Endothelial cell of umbilical vein (primary cell): ENCODE measurements around the gene EHD1. TPM values are rescaled to one million over a fixed set of nuclear protein-coding genes. Genes with fewer than 3 reads are reported as not detected.

Source experiments
- BruUV-seq: library from RNA; stranded (reverse); fragments of 400-500 nt; replicated peaks from 2 replicates; lab custom pipeline; 2021; lab: Mats Ljungman, UMichigan
- CTCF ChIA-PET: fragments of 300-600, 350-600 bp; sonication (Branson Sonifier 250); formaldehyde crosslinking; loops from one replicate; lab custom pipeline; 2021; ENCODE audit warnings: antibody characterized with exemption, inconsistent platforms; lab: Charles Lee
- POLR2A ChIA-PET: fragments of 300-600, 350-600 bp; sonication (Branson Sonifier 250); formaldehyde crosslinking; loops from one replicate; lab custom pipeline; 2021; ENCODE audit warnings: antibody characterized with exemption, inconsistent platforms; lab: Charles Lee
- DNase-seq: peaks from one replicate; pipeline ENCODE4 v3.0.0-alpha.2; 2011; ENCODE audit warnings: low read depth, low spot score
- FAIRE-seq: peaks from 2 replicates; lab custom pipeline; 2011; peaks lifted over from hg19 to GRCh38; lab: Jason Lieb, UNC
- H2AFZ ChIP-seq: 2 replicates; pipeline ENCODE4 v1.6.0; 2012; ENCODE audit warnings: low read depth, low read length, control low read depth, inconsistent platforms
- H3K27ac ChIP-seq: 2 replicates; pipeline ENCODE4 v1.5.1; 2011; ENCODE audit warnings: low read depth, mild to moderate bottlenecking, control low read depth, low read length, moderate library complexity; ENCODE audit not compliant: insufficient read depth
- H3K27me3 ChIP-seq, 2 experiments: 2 replicates each; pipeline versions ENCODE4 v1.6.0 to v1.6.1; 2011; ENCODE audit warnings: low read length in 2 of 2, mixed read lengths in 1 of 2; ENCODE audit not compliant: control insufficient read depth in 2 of 2, insufficient read depth in 2 of 2
- H3K36me3 ChIP-seq, 2 experiments: 2 replicates in 1 of 2; 3 replicates in 1 of 2; pipeline ENCODE4 v1.5.1; 2011; ENCODE audit warnings: low read length in 2 of 2, mild to moderate bottlenecking in 1 of 2, moderate library complexity in 1 of 2; ENCODE audit not compliant: control insufficient read depth in 2 of 2, insufficient read depth in 2 of 2; ENCODE audit errors: extremely low read depth in 1 of 2
- H3K4me1 ChIP-seq: 3 replicates; pipeline ENCODE4 v1.5.1; 2011; ENCODE audit warnings: mild to moderate bottlenecking, low read length; ENCODE audit not compliant: control insufficient read depth, insufficient read depth; ENCODE audit errors: extremely low read depth
- H3K4me2 ChIP-seq: 2 replicates; pipeline ENCODE4 v1.6.1; 2011; ENCODE audit warnings: low read length, control low read depth, mixed read lengths; ENCODE audit not compliant: insufficient read depth
- H3K4me3 ChIP-seq, 3 experiments: fragments of 200-600 bp in 1 of 3; sonication (generic), shearing (Covaris generic) in 1 of 3; replicated peaks in 1 of 3; 2 replicates each; pipeline ENCODE4 v1.5.1; 2011 to 2016; ENCODE audit warnings: control low read depth in 3 of 3, low read length in 3 of 3, mild to moderate bottlenecking in 2 of 3, inconsistent platforms in 1 of 3, low read depth in 1 of 3, moderate library complexity in 1 of 3; ENCODE audit not compliant: insufficient read depth in 1 of 3
- H3K79me2 ChIP-seq: 2 replicates; pipeline ENCODE4 v1.6.0; 2012; ENCODE audit warnings: low read length, inconsistent platforms; ENCODE audit not compliant: control insufficient read depth, insufficient read depth
- H3K9ac ChIP-seq: replicated peaks from 2 replicates; pipeline ENCODE3; 2011; ENCODE audit warnings: low read length, control low read depth; ENCODE audit not compliant: insufficient read depth; ENCODE audit errors: extremely low read depth
- H3K9me1 ChIP-seq: replicated peaks from 3 replicates; pipeline ENCODE4 v1.6.0; 2011; ENCODE audit warnings: mild to moderate bottlenecking, low read length; ENCODE audit not compliant: control insufficient read depth, insufficient read depth; ENCODE audit errors: extremely low read depth
- H3K9me3 ChIP-seq: replicated peaks from 2 replicates; pipeline ENCODE4 v1.5.1; 2012; ENCODE audit warnings: low read length, inconsistent platforms; ENCODE audit not compliant: control insufficient read depth, insufficient read depth
- H4K20me1 ChIP-seq: replicated peaks from 2 replicates; pipeline ENCODE3; 2011; ENCODE audit warnings: mild to moderate bottlenecking, low read length; ENCODE audit not compliant: control insufficient read depth, insufficient read depth; ENCODE audit errors: extremely low read depth
- EZH2 ChIP-seq: IDR thresholded peaks from 2 replicates; pipeline ENCODE4 v1.6.1; 2012; ENCODE audit warnings: borderline replicate concordance, low read depth, mild to moderate bottlenecking, moderate library complexity, low read length, inconsistent platforms; ENCODE audit not compliant: severe bottlenecking
- FOS ChIP-seq: IDR thresholded peaks from 2 replicates; pipeline ENCODE4 v1.6.1; 2011; ENCODE audit warnings: mild to moderate bottlenecking, low read length, moderate library complexity, borderline replicate concordance; ENCODE audit not compliant: insufficient read depth
- GATA2 ChIP-seq: IDR thresholded peaks from 2 replicates; pipeline ENCODE4 v1.7.0; 2011; ENCODE audit warnings: low read depth, mild to moderate bottlenecking, moderate library complexity, mixed read lengths, low read length; ENCODE audit not compliant: insufficient read length, insufficient read depth
- JUN ChIP-seq: IDR thresholded peaks from 2 replicates; pipeline ENCODE4 v1.6.1; 2011; ENCODE audit warnings: borderline replicate concordance, low read depth; ENCODE audit not compliant: insufficient read length, insufficient read depth
- MYC ChIP-seq: IDR thresholded peaks from one replicate; pipeline ENCODE4 v1.6.1; 2011; ENCODE audit warnings: mild to moderate bottlenecking, low read depth, low read length
- POLR2A ChIP-seq: IDR thresholded peaks from 2 replicates; pipeline ENCODE4 v1.6.1; 2012; ENCODE audit warnings: low read depth, mild to moderate bottlenecking, control low read depth, low read length
- POLR2AphosphoS5 ChIP-seq: IDR thresholded peaks from 2 replicates; pipeline ENCODE4 v1.6.1; 2012; ENCODE audit warnings: low read depth, mild to moderate bottlenecking, control low read depth, low read length, moderate library complexity; ENCODE audit not compliant: insufficient read depth
- dilution Hi-C: fragments of 300-500 bp; cut with MboI; formaldehyde crosslinking; loops from one replicate; pipeline ENCODE4 v1.15.0; 2019; ENCODE audit warnings: low sequenced_read_pairs; ENCODE audit not compliant: extremely low pct_ligation_motif_present
- intact Hi-C: fragments of 100-400 bp; cut with micrococcal nuclease; formaldehyde crosslinking; loops from one replicate; pipeline ENCODE4 v1.10.0; 2022
- polyA plus RNA-seq, 4 experiments: library from polyadenylated mRNA; depleted of rRNA in 3 of 4; stranded (reverse) in 3 of 4; unstranded in 1 of 4; fragments of >200 nt; gene quantifications; 2 replicates each; pipeline versions ENCODE4 v1.2.1 to v1.2.3, GENCODE V29; 2011 to 2012; ENCODE audit warnings: missing spikeins in 1 of 4
- total RNA-seq: library from RNA; stranded (reverse); gene quantifications from 2 replicates; pipeline ENCODE4 v1.2.3, GENCODE V29; 2021
- TF ChIP-seq, protein P1 (sequence below): IDR thresholded peaks from 2 replicates; pipeline ENCODE4 v1.6.1; 2011; ENCODE audit not compliant: insufficient read depth, insufficient read length
- TF ChIP-seq, protein P2 (sequence below), 2 donors: IDR thresholded peaks; 1 replicate in 1 of 2; 2 replicates in 1 of 2; pipeline ENCODE4 v1.5.1; 2011; ENCODE audit warnings: low read length in 2 of 2, mild to moderate bottlenecking in 2 of 2, moderate library complexity in 2 of 2, control low read depth in 1 of 2, inconsistent platforms in 1 of 2, low read depth in 1 of 2; ENCODE audit not compliant: insufficient read depth in 1 of 2; ENCODE audit errors: extremely low read depth in 1 of 2

Gene EHD1
- total and polyA plus RNA-seq, 2 donors (not counting 3 experiments of a cell fraction or from before 2014, with no cell fraction given) = 109 to 136 TPM

DNA sequence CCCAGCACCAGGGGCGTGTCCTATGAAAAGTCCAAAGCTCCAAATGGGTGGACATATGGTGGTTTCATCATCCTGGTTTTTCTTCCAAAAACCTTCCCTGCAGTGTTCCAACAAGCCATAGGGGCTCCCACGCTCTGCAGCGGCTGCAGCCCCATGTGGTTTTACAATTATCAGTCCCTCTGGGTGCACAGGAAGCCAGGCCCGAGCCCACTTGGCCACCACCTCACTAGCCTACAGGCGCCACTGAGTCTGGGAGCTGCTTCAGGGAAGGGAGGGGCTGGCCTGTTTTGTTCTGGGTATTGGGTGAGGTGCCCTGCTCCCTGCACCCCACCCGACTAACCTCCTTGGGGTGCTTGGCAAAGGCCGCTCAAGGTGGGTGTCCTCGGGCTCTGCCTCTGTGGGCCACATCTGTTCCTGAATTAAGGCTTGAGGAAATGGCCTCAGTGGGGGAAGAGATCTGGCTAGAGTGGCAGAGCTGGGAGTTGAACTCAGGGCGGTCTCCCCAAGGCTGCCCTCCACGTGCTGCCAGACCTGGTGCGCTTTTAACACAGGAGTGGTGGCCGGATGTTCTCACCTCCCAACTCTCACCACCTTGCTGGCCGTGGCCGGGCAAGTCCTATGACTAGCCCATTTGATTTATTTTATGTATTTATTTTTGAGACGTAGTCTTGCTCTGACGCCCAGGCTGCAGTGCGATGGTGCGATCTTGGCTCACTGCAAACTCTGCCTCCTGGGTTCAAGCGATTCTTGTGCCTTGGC is 28.6 kb downstream of the EHD1 start:
- POLR2A ChIA-PET = interaction anchor here (4.2 kb wide), 1 partner anchor 28 kb away, joined by 24 read pairs; the partner anchor contains the start of gene EHD1
- no peaks in the 10 kb centered on the region for H3K9me3 ChIP-seq
- H3K27me3 ChIP-seq = no peaks in the 10 kb centered on the region
- FAIRE-seq (no peak), DNase-seq (no peak)
- H3K36me3 ChIP-seq = peaks cover 0 to 5% of the 10 kb centered on the region in 2 experiments
- H3K9me1 ChIP-seq = no peaks in the 10 kb centered on the region
- H3K27ac ChIP-seq = no peak overlapping the region
- CTCF ChIA-PET = interaction anchor here (2.1 to 8.2 kb wide), 10 partner anchors 10 to 164 kb away, joined by 6 to 168 read pairs (median 16); partner anchors contain the start of genes ARL2, BATF2 and EHD1
- H3K4me1 ChIP-seq = peaks cover 9% of the 10 kb centered on the region
- H3K4me3 ChIP-seq = no peak overlapping the region
- H4K20me1 ChIP-seq = no peaks in the 10 kb centered on the region
- intact Hi-C loops = no loop called here
- no peak overlapping the region for H2AFZ ChIP-seq
- no peak for TF ChIP-seq POLR2AphosphoS5
- TF ChIP-seq, protein P1, sequence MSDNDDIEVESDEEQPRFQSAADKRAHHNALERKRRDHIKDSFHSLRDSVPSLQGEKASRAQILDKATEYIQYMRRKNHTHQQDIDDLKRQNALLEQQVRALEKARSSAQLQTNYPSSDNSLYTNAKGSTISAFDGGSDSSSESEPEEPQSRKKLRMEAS = no peak
- no peak for TF ChIP-seq MYC
- no peak for TF ChIP-seq EZH2
- no peak for TF ChIP-seq FOS
- TF ChIP-seq, protein P2, sequence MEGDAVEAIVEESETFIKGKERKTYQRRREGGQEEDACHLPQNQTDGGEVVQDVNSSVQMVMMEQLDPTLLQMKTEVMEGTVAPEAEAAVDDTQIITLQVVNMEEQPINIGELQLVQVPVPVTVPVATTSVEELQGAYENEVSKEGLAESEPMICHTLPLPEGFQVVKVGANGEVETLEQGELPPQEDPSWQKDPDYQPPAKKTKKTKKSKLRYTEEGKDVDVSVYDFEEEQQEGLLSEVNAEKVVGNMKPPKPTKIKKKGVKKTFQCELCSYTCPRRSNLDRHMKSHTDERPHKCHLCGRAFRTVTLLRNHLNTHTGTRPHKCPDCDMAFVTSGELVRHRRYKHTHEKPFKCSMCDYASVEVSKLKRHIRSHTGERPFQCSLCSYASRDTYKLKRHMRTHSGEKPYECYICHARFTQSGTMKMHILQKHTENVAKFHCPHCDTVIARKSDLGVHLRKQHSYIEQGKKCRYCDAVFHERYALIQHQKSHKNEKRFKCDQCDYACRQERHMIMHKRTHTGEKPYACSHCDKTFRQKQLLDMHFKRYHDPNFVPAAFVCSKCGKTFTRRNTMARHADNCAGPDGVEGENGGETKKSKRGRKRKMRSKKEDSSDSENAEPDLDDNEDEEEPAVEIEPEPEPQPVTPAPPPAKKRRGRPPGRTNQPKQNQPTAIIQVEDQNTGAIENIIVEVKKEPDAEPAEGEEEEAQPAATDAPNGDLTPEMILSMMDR (IDR thresholded peaks at IDR 0.05; ENCODE audit: extremely low read depth in 1 of 2, insufficient read depth in 1 of 2, low read depth in 1 of 2, low read length in 2 of 2) = no peak
- TF ChIP-seq GATA2 = no peak
- TF ChIP-seq JUN = no peak
- TF ChIP-seq POLR2A = no peak
- no peak overlapping the region for H3K9ac ChIP-seq
- no peak overlapping the region for H3K4me2 ChIP-seq
- peaks cover 14% of the 10 kb centered on the region for H3K79me2 ChIP-seq
- dilution Hi-C loops = loop anchor here (10.0 kb wide), 1 partner anchor 45 kb away; no protein-coding TSS in a partner anchor
- BruUV-seq = no TSS peak
